CD4-positive, alpha-beta T cell treated with Interleukin-17A for 4 hours (primary cell): ENCODE results near the gene ALK.

Experiments
- DNase-seq: peaks from one replicate; pipeline ENCODE4 v3.0.0-alpha.2; 2020; ENCODE audit warnings: mixed read lengths

ALK gene

GRCh38 chr2:29643196-29643595, 278.2 kb downstream of the ALK start:
- DNase-seq = no peak

GRCh38 chr2:29640360-29640759, 281.0 kb downstream of the ALK start:
- DNase-seq = no peak

- DNase-seq = no peak
These were observed 282.7 kb downstream of the ALK start for GRCh38 chr2:29638641-29639040.

DNA sequence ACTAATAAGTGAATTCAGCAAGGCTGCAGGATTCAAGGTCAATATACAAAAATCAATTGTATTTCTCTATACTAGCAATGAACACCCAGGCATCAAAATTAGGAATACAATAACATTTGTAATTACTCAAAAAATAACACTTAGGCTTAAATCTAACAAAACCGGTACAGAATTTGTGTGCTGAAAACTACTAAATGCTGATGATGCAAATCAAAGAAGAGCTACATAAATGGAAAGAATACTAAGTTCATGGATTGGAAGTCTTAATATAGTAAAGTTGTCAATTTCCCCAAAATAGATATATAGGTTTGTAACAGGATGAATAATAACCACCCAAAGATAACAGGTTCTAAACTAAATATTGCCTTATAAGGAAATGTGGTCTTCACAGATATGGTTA, 286.5 kb downstream of the ALK start:
- no peak for DNase-seq

- no peak for DNase-seq
These were observed 289.4 kb downstream of the ALK start for GRCh38 chr2:29632018-29632417.

- DNase-seq = no peak
These were observed 291.9 kb downstream of the ALK start for GRCh38 chr2:29629495-29629894.

GRCh38 chr2:29628862-29629261, 292.5 kb downstream of the ALK start:
- DNase-seq = no peak

DNA sequence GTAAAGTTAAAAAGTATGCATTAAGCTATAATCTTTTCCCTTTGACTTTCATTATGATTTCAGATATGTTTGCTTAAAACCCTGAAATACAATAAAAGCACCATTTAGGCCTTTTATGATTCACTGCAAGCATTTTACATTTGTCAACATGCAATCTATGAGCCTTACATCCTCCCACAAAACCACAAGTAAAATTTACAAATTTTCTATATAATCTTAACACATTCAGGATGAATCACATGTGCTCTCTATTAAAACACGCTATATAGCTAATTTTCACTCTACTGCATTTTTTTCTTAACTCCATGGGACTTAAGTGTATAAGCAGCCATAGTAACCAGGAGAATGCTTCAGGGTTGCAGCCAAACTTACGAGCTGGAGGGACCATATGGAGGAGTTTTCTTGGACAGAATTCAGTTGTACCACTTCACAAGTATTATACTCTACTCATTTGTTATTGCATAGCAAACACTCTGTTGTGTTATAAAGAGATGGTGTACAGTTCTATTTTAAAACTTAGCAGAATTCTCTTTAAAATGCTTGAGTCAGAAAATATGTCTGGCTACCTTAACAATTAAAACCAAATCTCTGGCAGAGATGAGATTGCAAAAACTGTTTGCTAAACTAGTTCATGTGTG, 293.2 kb downstream of the ALK start:
- no peak for DNase-seq

DNA sequence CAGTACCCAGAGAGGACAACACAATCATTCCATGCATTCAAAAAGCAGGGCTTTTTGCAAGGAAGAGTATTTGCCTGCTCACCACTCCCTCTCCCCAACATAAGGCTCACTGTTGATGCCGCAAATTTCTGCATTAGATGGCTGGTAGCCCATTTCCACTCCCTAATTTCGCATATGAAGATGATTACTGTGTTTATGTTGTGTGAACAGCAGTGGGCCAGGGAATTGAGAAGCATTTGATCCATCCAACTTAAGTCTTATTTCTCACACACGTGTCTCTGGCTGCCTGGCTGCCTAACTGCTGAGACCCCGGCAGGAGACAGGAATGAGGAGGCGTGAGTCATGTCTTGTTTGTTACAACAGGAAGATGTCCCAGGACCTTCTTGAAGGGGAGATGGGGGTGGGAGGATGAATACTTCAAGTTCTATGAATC, 294.1 kb downstream of the ALK start:
- no peak for DNase-seq

- DNase-seq = no peak
These were observed 300.5 kb downstream of the ALK start for GRCh38 chr2:29620890-29621289.

DNA sequence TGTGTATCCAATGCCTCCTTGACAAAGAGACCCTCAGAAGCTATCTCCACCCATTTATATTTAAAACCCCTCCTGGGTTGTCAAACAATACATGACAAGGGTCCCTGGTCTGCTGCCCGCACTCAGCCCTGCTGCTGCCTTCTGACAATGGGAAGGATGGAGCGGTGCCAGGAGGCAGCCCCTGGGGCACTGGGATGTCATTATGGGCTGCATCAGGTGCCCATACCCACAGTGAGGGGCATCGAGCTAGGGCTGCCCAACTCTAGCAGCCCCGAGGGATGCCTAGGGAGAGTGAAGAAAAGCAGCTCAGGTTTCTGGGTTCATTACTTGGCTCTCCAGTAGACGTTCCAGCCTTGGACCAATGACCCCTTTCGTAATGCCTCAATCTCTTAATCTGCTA, 301.7 kb downstream of the ALK start:
- no peak for DNase-seq

GRCh38 chr2:29618024-29618423, 303.4 kb downstream of the ALK start:
- DNase-seq = no peak

DNA sequence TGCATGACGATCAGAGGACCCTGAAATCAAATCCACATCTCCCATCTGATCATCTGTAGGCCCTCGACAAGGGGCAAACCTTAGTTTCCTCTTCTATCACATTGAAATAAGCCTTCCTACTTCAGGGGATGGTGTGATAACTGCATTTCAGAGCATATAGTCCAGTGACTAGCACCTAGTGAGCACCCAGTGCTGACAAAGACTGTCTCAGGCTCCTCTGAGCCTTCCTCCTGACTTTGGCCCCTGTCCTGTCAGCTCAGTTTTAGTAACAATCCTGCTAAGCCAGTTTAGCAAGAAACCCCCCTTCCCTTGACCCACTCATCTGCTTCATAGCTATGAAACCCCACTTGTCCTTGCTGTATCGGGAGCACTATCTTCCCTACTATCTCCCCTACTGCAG, 304.0 kb downstream of the ALK start:
- no peak for DNase-seq

GRCh38 chr2:29616569-29616968, 304.8 kb downstream of the ALK start:
- no peak for DNase-seq

DNA sequence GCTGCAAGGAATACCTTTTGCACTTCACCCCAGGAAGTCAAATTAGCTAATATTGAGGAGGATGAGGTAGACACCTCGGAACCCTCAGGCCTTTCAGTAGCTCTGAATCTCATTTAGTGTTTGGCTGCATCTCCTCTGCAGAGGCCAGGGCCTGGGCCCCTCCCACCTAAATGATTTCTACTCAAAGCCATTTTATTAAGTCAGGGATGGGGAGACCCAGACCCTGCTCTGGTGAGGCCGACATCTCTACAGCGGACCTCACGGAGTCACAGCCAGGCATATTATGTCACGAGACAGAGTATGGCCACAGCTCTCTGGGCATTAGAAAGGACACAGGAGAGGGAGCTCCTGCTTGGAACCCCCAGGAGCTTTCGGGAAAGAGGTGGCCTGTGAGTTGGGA, 305.5 kb downstream of the ALK start:
- DNase-seq = no peak

GRCh38 chr2:29615183-29615582, 306.2 kb downstream of the ALK start:
- DNase-seq = no peak

- no peak for DNase-seq
These were observed 307.0 kb downstream of the ALK start for GRCh38 chr2:29614295-29614830.

DNA sequence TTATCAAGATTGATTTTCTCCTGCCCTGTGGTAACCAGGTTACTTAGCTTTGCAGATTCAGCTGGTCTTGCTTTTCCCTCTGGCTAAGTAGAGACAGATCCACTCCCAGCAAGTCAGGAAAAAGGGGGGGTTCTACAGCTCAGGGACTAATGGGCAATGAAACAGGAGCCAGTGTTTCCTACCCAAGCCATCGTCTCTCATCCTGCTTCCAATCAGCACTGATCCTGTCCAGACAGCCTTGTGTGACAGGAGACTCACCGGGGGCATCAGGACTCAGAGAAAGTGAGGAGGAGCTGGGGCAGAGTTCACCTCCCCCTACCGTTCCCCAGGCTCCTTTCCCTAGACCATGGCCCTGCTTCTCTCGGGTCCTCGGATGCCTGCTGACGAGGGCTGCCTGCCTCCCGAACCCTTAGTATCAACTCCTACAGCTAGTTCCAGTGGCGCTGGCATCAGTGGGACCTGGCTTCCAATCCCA, 307.6 kb downstream of the ALK start:
- no peak for DNase-seq

- DNase-seq = no peak
These were observed 308.3 kb downstream of the ALK start for GRCh38 chr2:29613067-29613466.

GRCh38 chr2:29612568-29612967, 308.8 kb downstream of the ALK start:
- no peak for DNase-seq

GRCh38 chr2:29611850-29612249, 309.5 kb downstream of the ALK start:
- no peak for DNase-seq

DNA sequence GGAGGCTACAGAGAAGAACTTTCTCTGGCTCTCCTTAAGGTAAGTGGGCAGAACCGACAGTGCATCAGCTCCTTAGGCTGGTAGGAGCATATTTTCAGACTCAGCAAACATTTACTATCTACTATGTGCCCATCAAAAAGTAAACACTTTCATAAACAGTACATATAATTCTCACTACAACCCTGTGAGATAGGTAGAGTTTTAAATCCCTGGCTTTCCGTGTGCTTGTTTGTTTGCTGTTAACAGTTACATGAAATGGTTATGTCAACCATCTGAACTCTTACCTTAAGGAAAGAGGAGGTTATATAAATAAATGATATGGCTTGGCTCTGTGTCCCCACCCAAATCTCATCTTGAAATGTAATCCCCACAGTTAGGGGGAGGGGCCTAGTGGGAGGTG, 310.1 kb downstream of the ALK start:
- DNase-seq = no peak

GRCh38 chr2:29610569-29610968, 310.8 kb downstream of the ALK start:
- no peak for DNase-seq

GRCh38 chr2:29607038-29607420, 314.4 kb downstream of the ALK start:
- DNase-seq = no peak
